HG03558 (cell line): Measurements from ENCODE around the gene TAOK3.
A peak's percentile ranks its signal among the peaks of the same experiment; 100 is the strongest.
"Not testable (repeated sequence)": the region's sequence is repeated elsewhere in the genome, so short reads cannot be mapped to it uniquely, and the experiment has no call there.

Source experiments
- ATAC-seq: cut with Tn5 transposase; IDR thresholded peaks from one replicate; pipeline ENCODE4 v1.9.1; 2021; ENCODE audit warnings: moderate number of reproducible peaks; ENCODE audit not compliant: unreplicated experiment; ENCODE audit errors: extremely low read depth

Gene TAOK3

DNA sequence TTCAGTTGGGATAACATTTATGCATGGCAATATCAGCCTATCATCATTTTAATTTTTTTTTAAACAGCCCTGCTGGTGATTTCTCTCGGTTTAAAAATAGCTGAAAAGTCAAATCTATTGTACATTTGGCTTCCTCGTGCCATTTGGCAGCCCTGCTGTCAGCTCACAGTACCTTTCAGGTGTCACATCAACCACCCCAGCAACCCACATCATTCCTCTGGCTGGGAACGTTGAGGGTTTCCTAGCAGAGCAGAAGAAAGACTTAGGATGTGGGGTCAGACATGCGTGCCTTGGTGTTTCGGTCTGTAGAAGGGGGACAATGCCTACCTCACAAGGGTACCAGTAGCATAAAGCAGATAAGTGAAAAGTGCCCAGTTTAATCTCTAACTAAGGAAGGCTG is 221.0 kb downstream of the TAOK3 start:
- no peak for ATAC-seq

DNA sequence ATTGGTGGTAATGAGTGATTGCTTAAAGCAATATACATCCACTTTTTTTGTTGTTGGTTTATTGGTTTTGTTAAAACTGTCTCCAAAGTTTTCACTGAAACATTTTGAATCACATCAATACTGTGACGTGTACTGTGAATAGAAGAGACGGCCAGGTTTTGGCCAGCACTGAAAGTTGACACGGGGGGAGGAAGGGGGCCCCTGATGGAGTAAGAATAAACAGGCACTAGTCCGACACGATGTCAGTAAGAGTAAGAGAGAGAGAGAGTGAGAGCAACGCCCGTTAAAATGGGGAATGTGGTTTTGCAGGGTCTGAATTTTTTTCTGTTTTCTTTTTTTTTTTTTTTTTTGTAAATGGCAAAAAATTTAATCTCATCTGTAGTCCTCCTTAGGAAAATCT is 222.1 kb downstream of the TAOK3 start:
- no peak for ATAC-seq

DNA sequence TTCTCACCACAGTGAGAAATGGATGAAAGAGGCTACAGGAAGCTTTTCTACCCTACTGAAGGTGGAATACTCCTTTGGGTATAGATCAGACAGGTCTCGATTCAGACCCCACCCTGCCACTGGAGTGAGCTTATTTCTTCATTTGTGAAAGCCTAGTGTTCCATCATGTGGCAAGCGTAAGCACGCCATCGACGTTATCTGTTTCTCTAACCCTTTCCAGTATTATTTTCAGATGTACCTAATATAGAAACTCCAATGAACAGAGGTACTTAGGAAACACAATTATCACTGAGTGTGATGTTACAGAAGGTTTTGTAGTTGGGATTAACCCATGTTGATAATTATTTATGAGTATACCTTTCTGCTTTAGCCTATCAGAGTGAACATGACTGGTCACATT is 224.4 kb downstream of the TAOK3 start:
- ATAC-seq, result no peak

DNA sequence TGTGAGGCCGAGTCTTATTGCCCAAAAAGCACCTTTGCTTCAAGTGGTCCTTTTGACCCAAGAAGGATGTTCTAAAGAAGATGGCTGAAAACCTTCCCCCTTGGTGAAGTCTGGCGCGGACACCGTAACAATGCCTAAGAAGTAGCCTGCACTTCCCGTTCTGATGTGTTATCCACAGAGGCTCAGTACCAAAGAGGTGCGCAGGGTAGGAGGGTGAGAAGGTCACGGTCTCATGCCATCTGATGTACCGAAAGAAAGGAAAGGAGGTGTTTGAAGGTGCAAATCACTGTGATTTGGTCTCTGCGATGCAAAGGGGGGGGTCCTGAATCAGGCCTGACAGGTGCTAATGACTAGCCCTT is 226.9 kb downstream of the TAOK3 start:
- no peak for ATAC-seq

DNA sequence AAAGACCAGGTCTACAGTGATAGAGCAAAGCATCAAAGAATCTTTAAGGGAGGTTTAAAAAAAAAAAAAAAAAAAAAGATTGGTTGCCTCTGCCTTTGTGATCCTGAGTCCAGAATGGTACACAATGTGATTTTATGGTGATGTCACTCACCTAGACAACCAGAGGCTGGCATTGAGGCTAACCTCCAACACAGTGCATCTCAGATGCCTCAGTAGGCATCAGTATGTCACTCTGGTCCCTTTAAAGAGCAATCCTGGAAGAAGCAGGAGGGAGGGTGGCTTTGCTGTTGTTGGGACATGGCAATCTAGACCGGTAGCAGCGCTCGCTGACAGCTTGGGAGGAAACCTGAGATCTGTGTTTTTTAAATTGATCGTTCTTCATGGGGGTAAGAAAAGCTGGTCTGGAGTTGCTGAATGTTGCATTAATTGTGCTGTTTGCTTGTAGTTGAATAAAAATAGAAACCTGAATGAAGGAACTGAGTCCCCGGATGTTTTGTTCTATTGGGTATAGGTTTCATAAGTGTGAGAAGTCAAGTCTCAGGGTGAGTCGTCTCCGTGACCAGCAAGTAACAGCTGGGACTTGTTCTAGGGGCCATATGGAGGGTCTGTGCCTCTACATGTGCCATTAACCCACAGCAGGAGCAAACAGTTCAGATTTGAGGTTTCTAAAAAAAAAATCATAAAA is 227.5 kb downstream of the TAOK3 start:
- no peak for ATAC-seq

DNA sequence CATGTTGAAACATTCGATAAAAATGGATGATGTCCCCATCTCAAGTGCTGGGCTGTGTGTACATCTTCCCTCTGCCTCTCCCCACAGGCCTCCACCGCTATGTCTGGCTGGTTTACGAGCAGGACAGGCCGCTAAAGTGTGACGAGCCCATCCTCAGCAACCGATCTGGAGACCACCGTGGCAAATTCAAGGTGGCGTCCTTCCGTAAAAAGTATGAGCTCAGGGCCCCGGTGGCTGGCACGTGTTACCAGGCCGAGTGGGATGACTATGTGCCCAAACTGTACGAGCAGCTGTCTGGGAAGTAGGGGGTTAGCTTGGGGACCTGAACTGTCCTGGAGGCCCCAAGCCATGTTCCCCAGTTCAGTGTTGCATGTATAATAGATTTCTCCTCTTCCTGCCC is 228.2 kb downstream of the TAOK3 start:
- no peak for ATAC-seq

DNA sequence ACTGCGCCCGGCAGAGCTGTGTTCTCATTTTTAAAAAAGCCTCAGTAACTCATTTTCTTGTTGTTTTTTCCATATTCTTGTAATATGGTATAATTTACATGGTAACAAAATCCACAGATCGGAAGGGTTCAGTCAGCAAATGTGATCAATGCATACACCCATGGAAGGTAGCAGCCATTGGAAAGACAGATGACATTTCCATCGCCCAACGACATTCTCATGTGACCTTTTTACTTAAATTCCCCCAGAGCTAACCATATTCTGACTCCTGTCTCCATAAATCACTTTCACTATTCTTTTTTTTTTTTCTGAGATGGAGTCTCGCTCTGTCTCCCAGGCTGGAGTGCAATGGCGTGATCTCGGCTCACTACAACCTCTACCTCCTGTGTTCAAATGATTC is 231.9 kb downstream of the TAOK3 start:
- no peak for ATAC-seq

DNA sequence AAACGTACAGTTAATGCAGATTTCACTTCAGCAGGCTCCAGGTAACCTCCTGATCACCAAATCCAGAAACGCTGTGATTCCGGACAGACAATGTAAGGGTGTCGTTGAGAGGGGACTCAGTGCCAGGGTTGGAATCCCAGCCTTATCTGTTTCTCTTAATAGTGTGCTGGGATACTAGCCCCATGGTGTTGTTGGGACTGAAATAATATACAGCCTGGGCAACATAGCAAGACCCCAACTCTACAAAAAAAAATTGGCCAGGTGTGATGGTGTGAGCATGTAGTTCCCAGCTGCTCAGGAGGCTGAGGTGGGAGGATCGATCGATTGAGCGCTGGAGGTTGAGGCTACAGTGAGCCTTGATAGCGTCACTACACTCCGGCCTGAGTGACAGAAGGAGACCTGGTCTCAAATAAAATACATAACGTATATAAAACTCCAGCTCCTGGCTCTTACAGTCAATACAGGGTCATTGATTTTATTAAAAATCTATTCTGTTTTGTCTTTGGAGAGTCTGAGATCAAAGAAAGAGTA is 235.5 kb downstream of the TAOK3 start:
- ATAC-seq, result no peak

DNA sequence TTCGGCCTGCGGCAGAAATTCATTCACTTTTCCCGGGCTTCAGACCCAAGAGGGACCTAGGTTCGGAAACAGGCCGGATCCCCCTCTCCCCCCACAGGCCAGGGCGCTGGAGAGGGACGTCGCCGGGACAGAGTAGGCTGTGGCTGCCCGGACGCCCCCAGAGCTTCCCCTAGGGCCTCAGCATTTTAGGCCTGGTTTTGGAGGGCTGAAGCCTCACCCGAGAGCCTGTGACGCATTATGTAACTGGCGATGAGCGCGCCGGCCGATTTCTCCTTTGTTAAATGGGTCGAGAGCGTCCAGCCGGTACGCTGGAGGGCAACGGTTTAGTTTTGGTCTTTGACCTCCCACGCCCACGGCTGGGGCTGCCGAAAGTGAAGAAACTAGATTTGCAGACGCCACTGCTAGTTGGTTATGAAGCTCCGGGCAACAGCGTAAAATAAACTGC is 236.1 kb downstream of the TAOK3 start:
- no peak for ATAC-seq

DNA sequence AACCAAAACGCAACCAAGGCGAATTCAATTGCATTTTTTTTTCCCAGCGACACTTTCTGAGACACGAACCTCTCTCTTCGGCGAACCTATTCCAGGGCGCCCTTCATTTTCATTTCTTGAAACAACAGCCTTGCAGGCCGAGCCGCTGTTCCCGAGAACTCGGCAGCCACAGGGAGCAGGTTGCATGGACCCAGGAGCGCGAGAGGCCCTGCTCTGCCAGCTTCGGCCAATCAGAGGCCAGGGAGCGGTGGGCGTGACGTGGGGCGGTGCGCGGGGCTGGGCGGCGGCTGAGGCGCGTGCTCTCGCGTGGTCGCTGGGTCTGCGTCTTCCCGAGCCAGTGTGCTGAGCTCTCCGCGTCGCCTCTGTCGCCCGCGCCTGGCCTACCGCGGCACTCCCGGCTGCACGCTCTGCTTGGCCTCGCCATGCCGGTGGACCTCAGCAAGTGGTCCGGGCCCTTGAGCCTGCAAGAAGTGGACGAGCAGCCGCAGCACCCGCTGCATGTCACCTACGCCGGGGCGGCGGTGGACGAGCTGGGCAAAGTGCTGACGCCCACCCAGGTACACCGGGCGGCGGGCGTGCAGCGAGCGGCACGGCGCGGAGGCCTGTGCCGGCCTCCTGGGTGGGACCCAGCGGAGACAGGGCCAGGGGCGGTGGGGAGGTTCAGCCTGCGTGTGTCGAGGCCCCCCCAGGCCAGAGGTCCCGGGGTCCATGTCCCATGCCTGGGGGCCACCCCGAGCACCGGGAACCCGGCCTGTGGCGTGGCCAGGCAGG is 236.7 kb downstream of the TAOK3 start, which contains the start of gene PEBP1:
TSS of gene PEBP1 (plus strand) at position 337 of the 771 bp plus-strand sequence. CDS start at position 423, 86 bp downstream.
- peak; percentile 70 for ATAC-seq

DNA sequence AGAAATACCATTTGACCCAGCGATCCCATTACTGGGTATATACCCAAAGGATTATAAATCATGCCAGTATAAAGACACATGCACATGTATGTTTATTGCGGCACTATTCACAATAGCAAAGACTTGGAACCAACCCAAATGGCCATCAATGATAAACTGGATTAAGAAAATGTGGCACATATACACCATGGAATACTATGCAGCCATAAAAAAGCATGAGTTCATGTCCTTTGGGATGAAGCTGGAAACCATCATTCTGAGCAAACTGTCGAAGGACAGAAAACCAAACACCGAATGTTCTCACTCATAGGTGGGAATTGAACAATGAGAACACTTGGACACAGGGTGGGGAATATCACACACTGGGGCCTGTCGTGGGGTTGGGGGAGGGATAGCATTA is 243.3 kb downstream of the TAOK3 start:
- ATAC-seq, result not testable (repeated sequence)

DNA sequence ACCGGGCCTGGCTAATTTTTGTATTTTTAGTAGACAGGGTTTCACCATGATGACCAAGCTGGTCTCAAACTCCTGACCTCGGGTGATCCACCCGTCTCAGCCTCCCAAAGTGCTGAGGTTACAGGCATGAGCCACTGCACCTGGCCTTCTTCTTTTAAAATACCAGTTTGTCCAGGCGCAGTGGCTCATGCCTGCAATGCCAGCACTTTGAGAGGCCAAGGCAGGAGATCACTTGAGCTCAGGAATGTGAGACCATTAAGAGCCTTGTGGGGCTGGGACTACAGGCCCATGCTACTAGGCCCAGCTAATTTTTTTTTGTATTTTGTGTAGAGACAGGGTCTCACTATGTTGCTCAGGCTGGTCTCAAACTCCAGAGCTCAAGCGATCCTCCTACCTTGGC is 244.8 kb downstream of the TAOK3 start:
- ATAC-seq, result no peak

DNA sequence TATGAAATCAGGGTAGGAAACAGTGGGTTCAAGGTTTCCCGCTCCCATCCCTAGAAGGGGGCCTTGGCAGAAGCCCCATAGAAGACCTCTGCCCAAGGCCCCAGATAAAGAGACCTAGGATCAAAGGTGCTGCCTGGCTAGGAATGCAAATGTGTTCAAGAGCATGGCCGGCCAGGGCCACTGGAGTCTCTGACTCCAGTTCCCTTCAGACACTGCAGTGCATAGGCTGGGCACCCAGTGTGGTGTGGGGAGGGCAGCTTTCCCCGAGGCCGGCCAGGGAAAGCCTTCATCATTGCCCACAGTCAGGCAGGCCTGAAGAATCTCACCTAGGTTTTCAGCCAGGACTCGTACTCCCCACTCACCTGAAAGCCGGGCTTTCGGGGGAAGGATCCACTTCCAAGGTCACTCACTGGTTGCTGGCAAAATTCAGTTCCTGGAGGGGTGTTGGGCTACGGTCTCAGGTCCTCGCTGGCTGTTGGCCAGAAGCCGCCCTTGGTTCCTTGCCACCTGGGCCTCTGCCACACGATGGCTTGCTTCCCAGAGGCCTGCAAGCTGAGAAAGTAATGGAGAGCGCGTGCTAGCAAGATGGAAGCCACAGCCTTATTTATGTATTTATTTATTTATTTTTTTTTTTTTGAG is 246.5 kb downstream of the TAOK3 start:
- no peak for ATAC-seq

DNA sequence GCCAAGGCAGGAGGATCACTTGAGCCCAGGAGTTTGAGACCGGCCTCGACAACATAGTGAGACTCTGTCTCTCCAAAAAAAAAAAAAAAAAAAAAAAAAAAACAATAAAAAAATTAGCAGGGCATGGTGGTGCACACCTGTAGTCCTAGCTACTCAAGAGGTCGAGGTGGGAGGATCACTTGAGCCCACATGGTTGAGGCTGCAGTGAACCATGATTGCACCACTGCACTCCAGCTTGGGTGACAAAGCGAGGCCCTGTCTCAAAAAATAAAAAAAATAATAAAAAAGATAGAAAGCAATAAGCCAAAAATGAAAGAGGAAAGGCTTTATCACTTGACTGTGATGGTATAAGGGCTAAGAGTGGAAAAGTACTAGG is 247.0 kb downstream of the TAOK3 start:
- ATAC-seq, result no peak

DNA sequence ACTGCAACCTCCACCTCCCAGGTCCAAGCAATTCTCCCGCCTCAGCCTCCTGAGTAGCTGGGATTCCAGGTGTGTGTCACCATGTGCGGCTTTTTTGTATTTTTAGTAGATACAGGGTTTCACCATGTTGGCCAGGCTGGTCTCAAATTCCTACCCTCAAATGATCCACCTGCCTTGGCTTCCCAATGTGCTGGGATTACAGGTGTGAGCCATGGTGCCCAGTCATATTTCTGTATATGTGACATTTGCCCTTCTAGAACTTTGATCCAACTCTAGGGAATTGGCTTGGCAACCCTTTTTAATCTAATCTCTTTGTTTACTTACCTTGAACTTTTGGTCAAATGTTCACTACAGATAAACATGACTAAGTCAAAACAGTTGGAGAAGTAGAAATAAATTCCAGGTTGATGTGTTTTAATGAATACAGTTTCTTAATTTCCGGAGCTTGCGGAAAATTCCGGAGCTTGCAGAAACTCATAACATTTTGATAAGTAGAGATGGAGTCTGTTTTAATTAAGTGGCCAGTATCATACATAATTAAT is 248.3 kb downstream of the TAOK3 start:
- ATAC-seq, result no peak

DNA sequence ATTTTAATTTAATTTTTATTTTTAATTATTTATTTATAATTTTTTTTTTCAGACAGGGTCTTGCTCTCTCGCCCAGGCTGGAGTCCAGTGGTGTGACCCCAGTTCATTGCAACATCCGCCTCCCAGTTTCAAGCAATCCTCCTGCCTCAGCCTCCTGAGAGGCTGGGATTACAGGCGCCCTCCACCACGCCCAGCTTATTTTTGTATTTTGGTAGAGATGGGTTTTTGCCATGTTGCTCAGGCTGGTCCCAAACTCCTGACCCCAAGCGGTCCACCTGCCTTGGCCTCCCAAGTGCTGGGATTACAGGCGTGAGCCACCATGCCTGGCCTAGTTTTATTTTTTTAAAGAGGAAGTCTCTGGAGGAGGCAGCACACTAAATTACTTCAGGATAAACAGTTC is 250.4 kb downstream of the TAOK3 start:
- ATAC-seq, result no peak

DNA sequence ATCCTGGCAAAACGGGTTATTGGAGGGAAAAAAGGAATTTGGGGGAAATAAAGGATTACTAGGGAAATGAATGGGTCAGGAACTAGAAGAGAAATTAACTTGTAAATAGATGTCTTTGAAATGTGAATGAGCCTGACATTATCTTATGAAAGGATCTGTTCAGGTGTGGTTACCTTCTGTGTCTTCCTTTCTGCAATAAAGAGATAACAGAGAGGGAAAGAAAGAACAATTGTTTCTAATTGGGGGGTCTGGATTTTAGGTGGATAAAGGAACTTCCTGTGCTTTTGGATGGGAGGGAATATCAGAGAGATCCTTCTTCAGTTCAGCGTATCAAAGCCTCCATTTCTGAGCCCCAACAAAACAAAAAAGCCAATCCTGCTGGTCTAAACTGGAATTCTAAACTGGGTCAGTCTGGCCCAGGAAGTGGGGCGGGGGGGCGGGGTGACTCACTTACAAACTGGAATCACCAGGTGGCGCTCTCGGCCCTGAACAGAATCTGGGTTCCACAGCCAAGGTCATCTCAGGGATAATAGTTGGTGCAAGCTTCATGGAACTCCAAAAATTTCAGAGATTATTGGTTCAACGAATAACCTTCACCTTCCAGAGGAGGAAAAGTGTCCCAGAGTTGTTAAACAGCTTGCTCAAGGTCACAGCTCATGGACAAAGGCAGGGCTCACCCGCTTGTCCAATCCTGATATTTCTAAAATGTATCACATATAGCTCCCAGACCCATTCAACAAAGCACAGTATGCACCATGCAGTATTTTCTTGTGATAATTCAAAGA is 251.9 kb downstream of the TAOK3 start:
- no peak for ATAC-seq

DNA sequence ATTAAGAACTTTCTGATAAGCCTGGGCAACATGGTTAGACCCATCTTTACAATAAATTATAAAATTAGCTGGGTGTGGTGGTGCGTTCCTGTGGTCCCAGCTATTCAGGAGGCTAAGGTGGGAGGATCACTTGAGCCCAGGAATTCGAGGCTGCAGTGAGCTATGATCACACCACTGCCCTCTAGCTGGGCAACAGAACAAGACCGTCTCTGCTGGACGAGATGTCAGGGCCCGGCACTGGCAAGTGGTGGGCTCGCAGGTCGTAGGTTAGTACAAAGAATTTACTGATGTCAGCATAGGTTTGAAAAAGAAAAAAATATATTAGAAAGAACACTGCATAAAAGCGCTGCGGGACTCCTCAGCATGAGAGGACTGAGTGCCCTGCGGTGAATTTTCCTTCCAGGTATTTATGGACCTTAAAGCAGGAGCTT is 253.2 kb downstream of the TAOK3 start:
- no peak for ATAC-seq

DNA sequence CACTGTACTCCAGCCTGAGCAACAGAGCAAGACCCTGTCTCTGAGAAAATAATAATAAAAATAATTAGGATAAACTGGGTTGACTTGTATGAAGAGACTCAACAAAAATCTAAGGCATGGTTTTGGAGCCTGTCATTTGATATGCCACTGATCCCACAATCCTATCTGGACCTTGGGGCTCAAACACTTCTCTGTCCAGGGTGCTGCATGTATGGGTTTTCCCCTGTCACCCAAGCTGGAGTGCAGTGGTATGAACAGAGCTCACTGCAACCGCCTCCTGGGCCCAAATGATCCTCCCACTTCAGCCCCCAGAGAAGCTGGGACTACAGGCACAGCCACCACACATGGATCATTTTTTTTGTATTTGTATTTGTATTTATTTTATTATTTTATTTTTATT is 263.6 kb downstream of the TAOK3 start:
- ATAC-seq, result no peak

DNA sequence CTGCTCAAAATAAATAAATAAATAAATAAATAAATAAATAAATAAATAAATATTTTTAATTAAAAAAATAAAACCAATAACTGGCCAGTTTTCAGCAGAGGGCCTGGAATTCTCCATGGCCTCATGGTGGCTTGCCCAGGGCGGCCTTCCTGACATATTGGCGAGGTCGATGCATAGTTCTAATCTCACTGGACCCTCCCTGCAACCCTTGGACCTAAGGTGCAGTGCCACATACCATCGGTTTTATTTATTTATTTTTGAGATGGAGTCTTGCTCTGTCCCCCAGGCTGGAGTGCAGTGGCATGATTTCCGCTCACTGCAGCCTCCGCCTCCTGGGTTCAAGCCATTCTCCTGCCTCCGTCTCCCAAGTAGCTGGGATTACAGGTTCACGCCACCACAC is 265.0 kb downstream of the TAOK3 start:
- no peak for ATAC-seq
